Measurements from ENCODE around the gene HAVCR1. TPM values are rescaled to one million over a fixed set of nuclear protein-coding genes. Genes with fewer than 3 reads are reported as not detected.

HAVCR1 gene
- total RNA-seq, 1 experiment from 2014 or later = 0.36 TPM

DNA sequence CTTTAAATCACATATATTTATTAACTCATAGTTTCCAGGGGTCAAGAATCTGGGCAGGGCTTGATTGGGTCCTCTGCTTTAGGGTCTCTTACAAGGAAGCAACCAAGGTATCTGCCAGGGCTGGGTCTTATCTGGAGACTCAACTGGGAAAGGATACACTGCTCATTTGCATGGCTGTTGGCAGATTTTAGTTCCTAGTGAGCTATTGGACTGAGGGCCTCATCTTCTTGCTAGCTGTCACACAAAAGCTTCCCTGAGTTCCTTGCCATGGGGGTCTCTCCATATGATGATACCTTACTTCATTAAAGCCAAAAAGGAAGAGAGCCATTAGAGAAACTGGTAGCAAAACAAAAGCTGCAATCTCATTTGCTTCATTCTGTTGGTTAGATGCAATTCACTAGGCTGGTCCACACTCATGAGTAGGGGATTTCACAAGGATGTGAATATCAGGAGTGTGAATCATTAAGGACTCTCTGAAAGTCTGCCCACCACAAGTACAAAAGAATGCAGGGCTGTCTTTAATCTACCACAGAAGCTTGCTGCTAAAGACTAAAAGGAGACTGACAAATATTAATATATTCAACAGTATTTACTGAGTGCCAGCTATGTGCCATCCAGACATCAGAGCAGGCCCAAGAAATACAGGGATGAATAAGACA is 53.9 kb downstream of the HAVCR1 start:
- H3K4me1 ChIP-seq (ENCODE audit: control insufficient read depth, insufficient read depth, low read length) = no peaks in the 10 kb centered on the region
- no peaks in the 10 kb centered on the region for H3K36me3 ChIP-seq (ENCODE audit: control insufficient read depth, insufficient read depth, low read length)
- no peak overlapping the region for H3K27ac ChIP-seq (ENCODE audit: low read length)
- BruUV-seq (replicated peaks) = no TSS peak
- TF ChIP-seq SIN3A (IDR thresholded peaks at IDR 0.05; ENCODE audit: borderline replicate concordance, insufficient read depth, low read depth, low read length) (no peak), POLR2AphosphoS5 (IDR thresholded peaks at IDR 0.05; ENCODE audit: low read depth, low read length) (no peak), TCF7L2 (IDR thresholded peaks at IDR 0.05; ENCODE audit: low read depth, low read length) (no peak)
- TF ChIP-seq, protein P1, sequence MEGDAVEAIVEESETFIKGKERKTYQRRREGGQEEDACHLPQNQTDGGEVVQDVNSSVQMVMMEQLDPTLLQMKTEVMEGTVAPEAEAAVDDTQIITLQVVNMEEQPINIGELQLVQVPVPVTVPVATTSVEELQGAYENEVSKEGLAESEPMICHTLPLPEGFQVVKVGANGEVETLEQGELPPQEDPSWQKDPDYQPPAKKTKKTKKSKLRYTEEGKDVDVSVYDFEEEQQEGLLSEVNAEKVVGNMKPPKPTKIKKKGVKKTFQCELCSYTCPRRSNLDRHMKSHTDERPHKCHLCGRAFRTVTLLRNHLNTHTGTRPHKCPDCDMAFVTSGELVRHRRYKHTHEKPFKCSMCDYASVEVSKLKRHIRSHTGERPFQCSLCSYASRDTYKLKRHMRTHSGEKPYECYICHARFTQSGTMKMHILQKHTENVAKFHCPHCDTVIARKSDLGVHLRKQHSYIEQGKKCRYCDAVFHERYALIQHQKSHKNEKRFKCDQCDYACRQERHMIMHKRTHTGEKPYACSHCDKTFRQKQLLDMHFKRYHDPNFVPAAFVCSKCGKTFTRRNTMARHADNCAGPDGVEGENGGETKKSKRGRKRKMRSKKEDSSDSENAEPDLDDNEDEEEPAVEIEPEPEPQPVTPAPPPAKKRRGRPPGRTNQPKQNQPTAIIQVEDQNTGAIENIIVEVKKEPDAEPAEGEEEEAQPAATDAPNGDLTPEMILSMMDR (IDR thresholded peaks at IDR 0.05) = no peak
- TF ChIP-seq, protein P2, sequence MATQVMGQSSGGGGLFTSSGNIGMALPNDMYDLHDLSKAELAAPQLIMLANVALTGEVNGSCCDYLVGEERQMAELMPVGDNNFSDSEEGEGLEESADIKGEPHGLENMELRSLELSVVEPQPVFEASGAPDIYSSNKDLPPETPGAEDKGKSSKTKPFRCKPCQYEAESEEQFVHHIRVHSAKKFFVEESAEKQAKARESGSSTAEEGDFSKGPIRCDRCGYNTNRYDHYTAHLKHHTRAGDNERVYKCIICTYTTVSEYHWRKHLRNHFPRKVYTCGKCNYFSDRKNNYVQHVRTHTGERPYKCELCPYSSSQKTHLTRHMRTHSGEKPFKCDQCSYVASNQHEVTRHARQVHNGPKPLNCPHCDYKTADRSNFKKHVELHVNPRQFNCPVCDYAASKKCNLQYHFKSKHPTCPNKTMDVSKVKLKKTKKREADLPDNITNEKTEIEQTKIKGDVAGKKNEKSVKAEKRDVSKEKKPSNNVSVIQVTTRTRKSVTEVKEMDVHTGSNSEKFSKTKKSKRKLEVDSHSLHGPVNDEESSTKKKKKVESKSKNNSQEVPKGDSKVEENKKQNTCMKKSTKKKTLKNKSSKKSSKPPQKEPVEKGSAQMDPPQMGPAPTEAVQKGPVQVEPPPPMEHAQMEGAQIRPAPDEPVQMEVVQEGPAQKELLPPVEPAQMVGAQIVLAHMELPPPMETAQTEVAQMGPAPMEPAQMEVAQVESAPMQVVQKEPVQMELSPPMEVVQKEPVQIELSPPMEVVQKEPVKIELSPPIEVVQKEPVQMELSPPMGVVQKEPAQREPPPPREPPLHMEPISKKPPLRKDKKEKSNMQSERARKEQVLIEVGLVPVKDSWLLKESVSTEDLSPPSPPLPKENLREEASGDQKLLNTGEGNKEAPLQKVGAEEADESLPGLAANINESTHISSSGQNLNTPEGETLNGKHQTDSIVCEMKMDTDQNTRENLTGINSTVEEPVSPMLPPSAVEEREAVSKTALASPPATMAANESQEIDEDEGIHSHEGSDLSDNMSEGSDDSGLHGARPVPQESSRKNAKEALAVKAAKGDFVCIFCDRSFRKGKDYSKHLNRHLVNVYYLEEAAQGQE (IDR thresholded peaks at IDR 0.05; ENCODE audit: insufficient read depth in 1 of 2, low read depth in 2 of 2, low read length in 1 of 2) = no peak
- no peaks in the 10 kb centered on the region for H3K9me3 ChIP-seq (ENCODE audit: control insufficient read depth, insufficient read depth, low read depth, low read length)
- CTCF ChIA-PET = no interaction called here
- no peak for ATAC-seq
- H3K4me3 ChIP-seq (ENCODE audit: low read depth in 2 of 2, low read length in 2 of 2) = no peak overlapping the region
- intact Hi-C loops (cut with micrococcal nuclease; ENCODE audit: unreplicated experiment) (no loop called here), in situ Hi-C loops (cut with HindIII; ENCODE audit: low pct_unique_long_range_greater_than_20kb, low sequenced_read_pairs) (no loop called here)
- DNase-seq (ENCODE audit: low read depth, low spot score) = no peak
- H3K27me3 ChIP-seq (ENCODE audit: control insufficient read depth, insufficient read depth, low read length) = no peaks in the 10 kb centered on the region
- POLR2A ChIA-PET = no interaction called here

DNA sequence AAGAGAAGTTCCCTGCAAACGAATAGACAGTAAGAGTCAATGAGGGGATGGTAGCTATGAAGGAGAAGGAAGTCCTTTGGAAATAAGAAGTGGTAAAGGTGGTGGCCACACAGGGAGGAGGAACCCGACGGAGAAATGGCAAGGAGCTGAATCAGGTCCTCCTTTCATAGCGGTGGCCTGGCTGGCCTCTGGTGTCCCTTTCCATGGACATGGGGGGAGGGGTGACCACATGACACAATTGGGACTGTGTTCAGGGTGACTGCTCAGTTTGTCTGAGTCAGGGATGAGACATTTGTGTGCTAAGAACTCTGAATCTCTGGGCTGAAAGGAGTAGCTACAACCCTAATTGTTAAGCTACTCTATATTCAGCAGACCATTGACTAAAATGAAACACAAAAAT is 67.2 kb downstream of the HAVCR1 start:
- TF ChIP-seq SIN3A (IDR thresholded peaks at IDR 0.05; ENCODE audit: borderline replicate concordance, insufficient read depth, low read depth, low read length) (no peak), POLR2AphosphoS5 (IDR thresholded peaks at IDR 0.05; ENCODE audit: low read depth, low read length) (no peak), TCF7L2 (IDR thresholded peaks at IDR 0.05; ENCODE audit: low read depth, low read length) (no peak)
- TF ChIP-seq, protein P2 (IDR thresholded peaks at IDR 0.05; ENCODE audit: insufficient read depth in 1 of 2, low read depth in 2 of 2, low read length in 1 of 2) = no peak
- TF ChIP-seq, protein P1 (IDR thresholded peaks at IDR 0.05) = no peak
- BruUV-seq (replicated peaks) = no TSS peak
- DNase-seq (ENCODE audit: low read depth, low spot score) (no peak), ATAC-seq (no peak)
- Histone ChIP-seq H3K36me3 (ENCODE audit: control insufficient read depth, insufficient read depth, low read length) (no peaks in the 10 kb centered on the region), H3K4me1 (ENCODE audit: control insufficient read depth, insufficient read depth, low read length) (no peaks in the 10 kb centered on the region), H3K27me3 (ENCODE audit: control insufficient read depth, insufficient read depth, low read length) (no peaks in the 10 kb centered on the region), H3K4me3 (ENCODE audit: low read depth in 2 of 2, low read length in 2 of 2) (no peak overlapping the region), H3K9me3 (ENCODE audit: control insufficient read depth, insufficient read depth, low read depth, low read length) (no peaks in the 10 kb centered on the region), H3K27ac (ENCODE audit: low read length) (no peak overlapping the region)
- intact Hi-C loops (cut with micrococcal nuclease; ENCODE audit: unreplicated experiment) (no loop called here), in situ Hi-C loops (cut with HindIII; ENCODE audit: low pct_unique_long_range_greater_than_20kb, low sequenced_read_pairs) (no loop called here)
- POLR2A ChIA-PET = no interaction called here
- CTCF ChIA-PET = no interaction called here
